ENCODE results near the gene BRD4. TPM values are rescaled to one million over a fixed set of nuclear protein-coding genes. Genes with fewer than 3 reads are reported as not detected.

Gene BRD4
- total and polyA plus RNA-seq, 2 experiments from 2014 or later, result 63.8 to 115 TPM

GRCh38 chr19:15225760-15226159, 106.6 kb downstream of the BRD4 start:
- Mint-ChIP-seq H3K4me3 (no peak overlapping the region), H3K36me3 (ENCODE audit: low read depth) (peaks cover 7% of the 10 kb centered on the region; the same call in 2 of the 3 replicates), H3K4me1 (peaks cover 9% of the 10 kb centered on the region; the same call in 2 of the 3 replicates), H3K9me3 (peaks cover 2% of the 10 kb centered on the region; the same call in 2 of the 3 replicates), H3K27me3 (ENCODE audit: insufficient read depth, low read depth, poor library complexity) (peaks cover 15% of the 10 kb centered on the region), H3K27ac (no peak overlapping the region)
- H3K4me3 ChIP-seq, result no peak overlapping the region
- H2AFZ ChIP-seq, result no peak overlapping the region
- no peak for DNase-seq (ENCODE audit: low spot score)
- no peak for ATAC-seq
- no peaks in the 10 kb centered on the region for H3K27me3 ChIP-seq (ENCODE audit: insufficient read depth)
- peaks cover 8% of the 10 kb centered on the region; the same call in 1 of the 2 replicates for H3K4me1 ChIP-seq (ENCODE audit: insufficient read depth)
- H3F3A ChIP-seq (replicated peaks; ENCODE audit: low read depth), result peaks cover 5% of the 10 kb centered on the region
- H3K4me2 ChIP-seq, result no peak overlapping the region
- 0 out of 2 replicates have a peak, but pooled peaks cover 2% of the 10 kb centered on the region for H3K36me3 ChIP-seq (ENCODE audit: insufficient read depth)
- H4K20me1 ChIP-seq (replicated peaks; ENCODE audit: insufficient read depth), result no peaks in the 10 kb centered on the region; the same call in 1 of the 2 replicates
- no peak for TF ChIP-seq STAT1 (IDR thresholded peaks at IDR 0.05; ENCODE audit: unreplicated experiment)
- TF ChIP-seq ZNF114 (CRISPR knock-in tag; IDR thresholded peaks at IDR 0.05), result no peak
- no peak for TF ChIP-seq NANOG (IDR thresholded peaks at IDR 0.05; ENCODE audit: borderline replicate concordance)
- no peak for TF ChIP-seq ZNF331 (CRISPR knock-in tag; IDR thresholded peaks at IDR 0.05; ENCODE audit: low read depth)
- TF ChIP-seq CREB1 (CRISPR knock-in tag; IDR thresholded peaks at IDR 0.05; ENCODE audit: low read depth), result no peak
- no peak for TF ChIP-seq EZH2 (IDR thresholded peaks at IDR 0.05; ENCODE audit: low read depth, unreplicated experiment)
- no peak for TF ChIP-seq JUNB (IDR thresholded peaks at IDR 0.05; ENCODE audit: unreplicated experiment)
- no peak for TF ChIP-seq POLR2AphosphoS5 (IDR thresholded peaks at IDR 0.05; ENCODE audit: low read depth)
- TF ChIP-seq EZH2phosphoT487 (IDR thresholded peaks at IDR 0.05; ENCODE audit: unreplicated experiment), result no peak
- no peak for TF ChIP-seq ETS1 (IDR thresholded peaks at IDR 0.05)
- no peak for TF ChIP-seq ZNF462 (CRISPR knock-in tag; IDR thresholded peaks at IDR 0.05)
- no peak for TF ChIP-seq REST (IDR thresholded peaks at IDR 0.05; ENCODE audit: unreplicated experiment)
- no peak for TF ChIP-seq CTCF (conservative IDR thresholded peaks at IDR 0.05; ENCODE audit: low read depth in 2 of 2)
- H3K27ac ChIP-seq (ENCODE audit: low read depth), result no peak overlapping the region
- no peaks in the 10 kb centered on the region for H3K9me2 ChIP-seq (ENCODE audit: insufficient read depth)
- no peaks in the 10 kb centered on the region for H3K79me2 ChIP-seq (replicated peaks; ENCODE audit: insufficient read depth)
